ENCODE results near the gene ARHGAP4. TPM values are rescaled to one million over a fixed set of nuclear protein-coding genes. Genes with fewer than 3 reads are reported as not detected.

ARHGAP4 gene
- total RNA-seq, 2 donors from 2014 or later, result 147 to 158 TPM

DNA sequence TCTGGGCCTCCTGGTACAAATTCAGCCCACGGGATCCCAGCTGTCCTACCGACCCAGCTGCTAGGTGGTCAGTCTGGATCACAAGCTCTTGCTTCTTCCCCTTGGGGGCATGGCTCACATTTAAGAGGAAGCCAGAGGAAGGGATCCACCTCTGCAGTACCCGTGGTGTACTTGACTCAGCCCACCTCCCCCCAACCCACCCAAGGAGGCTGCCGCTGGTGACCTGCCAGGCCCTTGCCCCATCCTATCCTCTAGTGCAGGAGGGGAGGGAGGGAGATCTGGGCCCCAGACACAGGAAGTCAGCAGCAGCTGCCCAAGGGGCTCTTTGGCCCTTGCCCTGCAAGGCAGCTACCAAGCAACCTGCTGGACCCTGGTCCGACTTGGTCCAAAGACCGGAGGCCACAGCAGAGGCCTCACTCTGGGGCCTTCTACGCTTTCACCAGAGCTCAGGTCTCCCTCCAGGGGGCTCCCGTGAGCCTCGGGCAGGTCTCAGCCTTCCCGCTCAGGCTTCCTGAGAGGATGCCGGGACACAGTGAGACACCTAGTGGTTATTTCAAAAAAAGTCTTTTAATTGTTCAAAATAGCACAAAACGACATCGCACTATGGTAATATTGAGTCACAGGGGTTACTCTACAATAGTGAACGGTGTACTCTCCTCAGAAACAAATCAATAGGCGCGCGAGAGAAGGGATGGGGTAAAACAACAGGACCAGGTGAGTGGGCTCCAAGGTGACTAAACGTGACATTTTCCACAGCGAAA, 21.1 kb upstream of the ARHGAP4 start:
- ATAC-seq (replicated peaks in 1 of 2) (peak; percentile 78 to 84), DNase-seq (peak; percentile 82 to 88)
- peaks cover 29% of the 10 kb centered on the region for H3K4me1 Mint-ChIP-seq (ENCODE audit: low read depth)
- H3K9me3 Mint-ChIP-seq, result no peaks in the 10 kb centered on the region
- H3K36me3 Mint-ChIP-seq (ENCODE audit: insufficient read depth in 2 of 2), result peaks cover 0 to 2% of the 10 kb centered on the region in 2 donors
- H3K27ac Mint-ChIP-seq, result peak overlapping the region; percentile 92
- H3K27me3 Mint-ChIP-seq (ENCODE audit: low read depth), result no peaks in the 10 kb centered on the region
- peak overlapping the region; percentile 27 to 40 for H3K4me3 Mint-ChIP-seq

GRCh38 chrX:153945956-153946943, 20.2 kb upstream of the ARHGAP4 start:
- ATAC-seq (replicated peaks in 1 of 2) (no peak), DNase-seq (no peak)
- H3K4me1 Mint-ChIP-seq (ENCODE audit: low read depth), result peaks cover 32% of the 10 kb centered on the region
- H3K27ac Mint-ChIP-seq, result no peak overlapping the region
- peak overlapping the region in 1 of 2 donors; percentile 8 for H3K4me3 Mint-ChIP-seq
- no peaks in the 10 kb centered on the region for H3K27me3 Mint-ChIP-seq (ENCODE audit: low read depth)
- no peaks in the 10 kb centered on the region for H3K9me3 Mint-ChIP-seq
- H3K36me3 Mint-ChIP-seq (ENCODE audit: insufficient read depth in 2 of 2), result no peaks in the 10 kb centered on the region

DNA sequence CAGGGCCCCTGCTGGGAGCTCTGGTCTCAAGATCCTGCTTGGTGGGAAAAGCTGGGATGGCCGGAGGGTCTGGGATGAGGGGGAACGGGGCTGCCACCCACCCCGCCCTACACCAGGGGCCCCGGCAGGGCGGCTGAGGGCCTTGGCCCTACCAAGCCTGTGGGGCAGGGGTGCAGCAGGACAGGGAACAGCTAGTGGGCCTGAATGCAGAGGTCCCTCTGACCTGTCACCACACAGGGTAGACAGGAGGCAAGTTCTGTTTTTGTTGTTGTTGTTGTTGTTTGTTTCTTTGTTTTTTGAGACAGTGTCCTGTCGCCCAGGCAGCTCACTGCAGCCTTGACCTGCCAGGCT, 18.7 kb upstream of the ARHGAP4 start:
- no peaks in the 10 kb centered on the region for H3K36me3 Mint-ChIP-seq (ENCODE audit: insufficient read depth in 2 of 2)
- ATAC-seq (replicated peaks in 1 of 2) (peak; percentile 15 to 22), DNase-seq (no peak)
- H3K9me3 Mint-ChIP-seq, result no peaks in the 10 kb centered on the region
- H3K27me3 Mint-ChIP-seq (ENCODE audit: low read depth), result no peaks in the 10 kb centered on the region
- peak overlapping the region; percentile 91 to 92 for H3K4me3 Mint-ChIP-seq
- peaks cover 42% of the 10 kb centered on the region for H3K4me1 Mint-ChIP-seq (ENCODE audit: low read depth)
- H3K27ac Mint-ChIP-seq, result no peak overlapping the region

DNA sequence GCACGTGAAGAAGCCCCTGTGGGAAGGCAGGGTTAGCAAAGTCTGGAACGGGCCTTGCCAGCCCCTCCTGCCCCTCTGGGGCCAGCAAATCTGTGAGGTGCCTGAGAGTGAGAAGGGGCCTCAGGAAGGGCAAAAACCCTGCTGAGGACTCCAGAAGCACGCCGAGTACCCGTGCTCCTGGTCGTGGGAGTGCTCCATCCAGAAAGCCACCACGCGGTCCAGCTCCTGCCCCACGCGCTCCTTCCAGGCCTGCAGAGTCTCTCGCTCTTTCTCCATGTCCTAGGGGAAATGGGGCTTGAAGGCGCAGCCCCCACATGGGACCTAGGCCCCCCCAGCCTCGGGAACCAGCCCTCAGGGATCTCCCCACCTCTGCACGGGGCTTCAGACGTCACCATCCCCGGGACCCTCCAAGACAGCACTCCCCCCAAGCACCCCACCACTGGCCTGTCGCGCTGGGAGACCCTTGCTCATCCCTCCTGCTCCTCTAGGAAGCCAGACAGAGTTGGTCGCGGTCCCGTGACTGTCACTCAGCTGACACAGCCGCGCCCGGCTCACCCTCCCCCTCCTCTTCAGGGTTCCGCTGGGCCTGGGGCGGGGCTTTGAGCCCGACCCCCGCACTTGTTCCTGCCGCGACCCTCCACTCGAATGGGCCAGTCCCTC, 18.2 kb upstream of the ARHGAP4 start, which contains the start of gene RENBP:
RENBP (minus strand) TSS at position 504 of the 660 bp plus-strand sequence; CDS start at position 471, 33 bp downstream.
- Mint-ChIP-seq H3K4me3 (peak within 1 kb of the TSS; percentile 91 to 92), H3K27ac (peak within 1 kb of the TSS; percentile 70), H3K9me3 (no peaks in the 10 kb centered on the region), H3K27me3 (ENCODE audit: low read depth) (no peaks in the 10 kb centered on the region), H3K4me1 (ENCODE audit: low read depth) (peaks cover 41% of the 10 kb centered on the region), H3K36me3 (ENCODE audit: insufficient read depth in 2 of 2) (no peaks in the 10 kb centered on the region)
- peak; percentile 36 to 52 for ATAC-seq (replicated peaks in 1 of 2)
- DNase-seq, result peak; percentile 45 to 54

- H3K27me3 Mint-ChIP-seq (ENCODE audit: low read depth), result peaks cover 9% of the 10 kb centered on the region
- H3K4me3 Mint-ChIP-seq, result peak overlapping the region; percentile 39 to 71
- H3K9me3 Mint-ChIP-seq, result no peaks in the 10 kb centered on the region
- ATAC-seq (replicated peaks in 1 of 2) (no peak), DNase-seq (no peak)
- H3K27ac Mint-ChIP-seq, result peak overlapping the region; percentile 4
- peaks cover 32% of the 10 kb centered on the region for H3K4me1 Mint-ChIP-seq (ENCODE audit: low read depth)
- peaks cover 0 to 2% of the 10 kb centered on the region in 2 donors for H3K36me3 Mint-ChIP-seq (ENCODE audit: insufficient read depth in 2 of 2)
These were observed 15.5 kb upstream of the ARHGAP4 start for GRCh38 chrX:153941336-153942252.

- Mint-ChIP-seq H3K9me3 (no peaks in the 10 kb centered on the region), H3K36me3 (ENCODE audit: insufficient read depth in 2 of 2) (peaks cover 0 to 2% of the 10 kb centered on the region in 2 donors)
These were observed 13.5 kb upstream of the ARHGAP4 start for GRCh38 chrX:153939573-153939972.

DNA sequence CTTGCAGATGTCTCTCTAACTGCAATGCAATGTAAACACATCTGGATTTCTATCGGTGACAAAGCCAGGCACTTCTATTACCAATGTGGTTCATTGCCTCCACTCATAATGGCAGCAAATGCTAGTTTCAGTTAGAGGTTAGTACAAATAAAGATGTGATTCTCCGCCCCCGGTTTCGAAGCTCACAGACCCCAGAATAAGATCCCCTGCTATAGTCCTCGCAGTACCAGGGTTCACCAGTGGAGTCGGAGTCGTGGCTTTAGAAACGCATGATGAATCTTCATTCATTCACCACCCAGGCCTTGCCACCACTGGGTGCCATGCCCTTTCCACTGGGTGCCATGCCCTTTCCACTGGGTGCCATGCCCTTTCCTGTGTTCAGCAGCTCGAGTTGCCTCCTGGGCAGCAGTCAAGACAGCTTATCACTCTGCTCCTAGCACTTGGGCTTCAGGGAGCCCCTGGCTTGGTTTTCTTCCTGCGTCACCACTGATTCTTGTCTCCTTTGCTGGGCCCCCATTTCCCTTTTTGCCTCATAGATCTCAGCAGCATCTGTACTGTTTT, 12.2 kb upstream of the ARHGAP4 start:
- ATAC-seq (replicated peaks in 1 of 2), result no peak
- H3K4me3 Mint-ChIP-seq, result no peak overlapping the region
- H3K27ac Mint-ChIP-seq, result no peak overlapping the region
- peaks cover 37% of the 10 kb centered on the region for H3K4me1 Mint-ChIP-seq (ENCODE audit: low read depth)
- H3K36me3 Mint-ChIP-seq (ENCODE audit: insufficient read depth in 2 of 2), result peaks cover 0 to 2% of the 10 kb centered on the region in 2 donors
- no peaks in the 10 kb centered on the region for H3K9me3 Mint-ChIP-seq
- no peak for DNase-seq
- peaks cover 13% of the 10 kb centered on the region for H3K27me3 Mint-ChIP-seq (ENCODE audit: low read depth)

More at GRCh38 chrX:153939573-153939972, 13.5 kb upstream of the ARHGAP4 start:
- H3K4me3 Mint-ChIP-seq, result no peak overlapping the region
- no peak overlapping the region for H3K27ac Mint-ChIP-seq
- ATAC-seq (replicated peaks in 1 of 2), result no peak
- peaks cover 13% of the 10 kb centered on the region for H3K27me3 Mint-ChIP-seq (ENCODE audit: low read depth)
- no peak for DNase-seq
- H3K4me1 Mint-ChIP-seq (ENCODE audit: low read depth), result peaks cover 34% of the 10 kb centered on the region

DNA sequence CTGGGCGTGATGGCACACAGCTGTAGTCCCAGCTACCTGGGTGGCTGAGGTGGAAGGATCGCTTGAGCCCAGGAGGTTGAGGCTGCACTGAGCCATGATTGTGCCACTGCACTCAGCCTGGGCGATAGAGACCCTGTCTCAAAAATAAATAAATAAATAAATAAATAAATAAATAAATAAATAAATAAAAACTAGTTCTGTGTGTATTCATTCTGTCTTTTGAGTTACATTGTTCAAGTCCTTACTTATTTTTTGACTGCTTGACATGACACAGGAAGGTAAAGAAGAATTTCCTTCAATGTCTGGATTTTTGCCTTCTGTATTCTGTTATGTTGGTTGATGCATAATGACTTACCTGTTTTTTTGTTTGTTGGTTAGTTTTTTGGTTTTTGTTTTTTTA, 11.0 kb upstream of the ARHGAP4 start:
- peaks cover 13% of the 10 kb centered on the region for H3K27me3 Mint-ChIP-seq (ENCODE audit: low read depth)
- H3K27ac Mint-ChIP-seq, result no peak overlapping the region
- peaks cover 0 to 2% of the 10 kb centered on the region in 2 donors for H3K36me3 Mint-ChIP-seq (ENCODE audit: insufficient read depth in 2 of 2)
- no peaks in the 10 kb centered on the region for H3K9me3 Mint-ChIP-seq
- no peak overlapping the region for H3K4me3 Mint-ChIP-seq
- no peak for DNase-seq
- ATAC-seq (replicated peaks in 1 of 2), result no peak
- H3K4me1 Mint-ChIP-seq (ENCODE audit: low read depth), result peaks cover 37% of the 10 kb centered on the region

GRCh38 chrX:153935326-153935851, 9.3 kb upstream of the ARHGAP4 start:
- H3K4me3 Mint-ChIP-seq, result peak overlapping the region; percentile 70 to 73
- peaks cover 13% of the 10 kb centered on the region for H3K27me3 Mint-ChIP-seq (ENCODE audit: low read depth)
- H3K4me1 Mint-ChIP-seq (ENCODE audit: low read depth), result peaks cover 36% of the 10 kb centered on the region
- H3K9me3 Mint-ChIP-seq, result no peaks in the 10 kb centered on the region
- ATAC-seq (replicated peaks in 1 of 2) (no peak), DNase-seq (no peak)
- H3K27ac Mint-ChIP-seq, result no peak overlapping the region
- peaks cover 2 to 3% of the 10 kb centered on the region in 2 donors for H3K36me3 Mint-ChIP-seq (ENCODE audit: insufficient read depth in 2 of 2)

DNA sequence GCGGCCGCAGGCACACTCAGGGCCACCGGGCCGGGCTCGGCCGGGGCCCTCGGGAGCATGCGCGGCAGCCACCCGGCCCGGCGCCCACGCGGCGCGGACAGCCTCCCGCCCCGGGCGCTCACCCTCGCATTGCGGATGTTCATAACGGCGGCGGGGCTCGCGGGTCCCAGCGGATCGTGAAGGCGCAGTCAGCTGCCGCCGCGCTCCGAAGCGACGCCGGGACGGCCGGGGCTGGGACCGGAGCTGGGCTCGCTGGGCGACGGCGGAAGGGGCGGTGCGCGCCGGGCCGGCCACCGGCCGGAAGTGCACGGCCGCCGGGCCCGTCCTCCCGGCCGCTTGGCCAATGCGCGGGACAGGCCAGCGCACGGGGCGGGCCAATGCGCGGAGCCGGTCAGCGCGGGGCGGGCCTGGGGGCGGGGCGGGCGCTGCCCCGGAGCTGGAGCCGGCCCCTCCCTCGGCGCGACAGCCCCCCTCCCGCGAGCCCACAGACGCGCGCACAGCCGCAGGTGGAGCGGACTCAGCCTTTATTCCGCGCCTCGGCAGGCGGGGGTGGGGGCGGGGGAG, 8.8 kb upstream of the ARHGAP4 start, which contains the start of gene NAA10:
NAA10 (minus strand) TSS at position 276 of the 564 bp plus-strand sequence; CDS start at position 143, 133 bp downstream.
- H3K9me3 Mint-ChIP-seq, result no peaks in the 10 kb centered on the region
- H3K4me1 Mint-ChIP-seq (ENCODE audit: low read depth), result peaks cover 35% of the 10 kb centered on the region
- H3K4me3 Mint-ChIP-seq, result peak within 1 kb of the TSS; percentile 80 to 93
- H3K27me3 Mint-ChIP-seq (ENCODE audit: low read depth), result peaks cover 13% of the 10 kb centered on the region
- peaks cover 2 to 3% of the 10 kb centered on the region in 2 donors for H3K36me3 Mint-ChIP-seq (ENCODE audit: insufficient read depth in 2 of 2)
- ATAC-seq (replicated peaks in 1 of 2), result peak; percentile 96
- H3K27ac Mint-ChIP-seq, result peak within 1 kb of the TSS; percentile 19
- peak; percentile 69 to 73 for DNase-seq

GRCh38 chrX:153934148-153934761, 8.2 kb upstream of the ARHGAP4 start:
- peak overlapping the region; percentile 80 to 93 for H3K4me3 Mint-ChIP-seq
- DNase-seq (no peak), ATAC-seq (replicated peaks in 1 of 2) (peak; percentile 14 to 17)
- no peaks in the 10 kb centered on the region for H3K9me3 Mint-ChIP-seq
- H3K4me1 Mint-ChIP-seq (ENCODE audit: low read depth), result peaks cover 35% of the 10 kb centered on the region
- H3K36me3 Mint-ChIP-seq (ENCODE audit: insufficient read depth in 2 of 2), result peaks cover 2 to 3% of the 10 kb centered on the region in 2 donors
- peak overlapping the region; percentile 19 for H3K27ac Mint-ChIP-seq
- H3K27me3 Mint-ChIP-seq (ENCODE audit: low read depth), result peaks cover 13% of the 10 kb centered on the region

Data from activated T-cell treated with anti-CD3 and anti-CD28 coated beads, Interleukin-2, amount 50 U/mL, for 72 hours (primary cell).